ENCODE measurements around the gene DCAF17.
A peak's percentile ranks its signal among the peaks of the same experiment; 100 is the strongest.

The DCAF17 gene, protein sequence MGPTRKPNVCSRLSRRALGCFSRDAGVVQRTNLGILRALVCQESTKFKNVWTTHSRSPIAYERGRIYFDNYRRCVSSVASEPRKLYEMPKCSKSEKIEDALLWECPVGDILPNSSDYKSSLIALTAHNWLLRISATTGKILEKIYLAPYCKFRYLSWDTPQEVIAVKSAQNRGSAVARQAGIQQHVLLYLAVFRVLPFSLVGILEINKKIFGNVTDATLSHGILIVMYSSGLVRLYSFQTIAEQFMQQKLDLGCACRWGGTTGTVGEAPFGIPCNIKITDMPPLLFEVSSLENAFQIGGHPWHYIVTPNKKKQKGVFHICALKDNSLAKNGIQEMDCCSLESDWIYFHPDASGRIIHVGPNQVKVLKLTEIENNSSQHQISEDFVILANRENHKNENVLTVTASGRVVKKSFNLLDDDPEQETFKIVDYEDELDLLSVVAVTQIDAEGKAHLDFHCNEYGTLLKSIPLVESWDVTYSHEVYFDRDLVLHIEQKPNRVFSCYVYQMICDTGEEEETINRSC
- total RNA-seq, result 22.1 to 43.3 (median 28.3) reads per million in 4 donors

DNA sequence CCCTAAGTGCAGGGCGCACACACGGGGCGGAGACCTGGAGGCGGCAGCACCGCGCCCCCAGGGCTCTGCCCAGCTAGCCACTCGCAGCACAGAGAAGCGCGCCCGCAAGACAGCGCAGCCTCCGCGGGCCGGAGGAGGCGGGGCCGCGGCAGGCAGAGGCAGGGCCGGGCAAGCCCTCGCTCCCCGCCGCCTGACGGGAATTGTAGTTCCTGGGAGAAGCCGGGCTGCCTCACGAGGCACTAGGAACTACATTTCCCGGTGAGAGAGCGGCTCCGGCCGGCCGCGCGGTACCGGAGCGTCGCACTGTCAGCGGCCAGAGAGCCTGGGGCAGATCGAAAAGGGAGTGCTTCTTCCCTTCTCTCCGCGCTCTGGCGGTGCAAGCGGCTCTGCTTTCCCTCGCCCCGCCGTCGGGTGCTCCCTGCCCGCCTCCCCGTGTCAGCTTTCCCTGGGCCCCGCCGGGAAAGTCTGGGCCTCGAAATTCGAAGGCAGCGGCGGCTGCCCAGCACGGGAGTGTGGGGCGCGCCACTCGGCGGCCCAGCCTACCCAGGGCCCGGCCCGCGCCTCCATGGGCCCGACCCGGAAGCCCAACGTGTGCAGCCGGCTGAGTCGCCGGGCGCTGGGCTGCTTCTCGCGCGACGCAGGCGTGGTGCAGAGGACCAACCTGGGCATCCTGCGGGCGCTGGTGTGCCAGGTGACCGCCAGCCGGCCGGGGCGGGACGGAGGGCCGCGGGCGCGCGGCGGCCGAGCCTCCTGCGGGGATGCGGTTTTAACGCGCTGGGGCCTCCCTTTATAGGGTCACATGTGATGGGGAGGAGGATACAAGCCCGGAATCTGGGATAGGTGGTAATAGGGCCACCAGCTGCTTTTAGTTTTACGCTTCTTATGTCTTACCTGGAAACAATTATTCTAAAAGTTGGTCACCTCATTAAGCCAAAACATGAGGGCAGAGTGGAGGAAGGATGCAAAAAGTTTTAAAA, at the start of gene DCAF17:
TSS of gene DCAF17 (plus strand) at position 214 of the 977 bp plus-strand sequence. CDS start at position 566, 352 bp downstream.
- peak; percentile 86 to 98 (median 90) for DNase-seq

- DNase-seq, result no peak
Measured at GRCh38 chr2:171386627-171387026, 47.4 kb upstream of the DCAF17 start.

GRCh38 chr2:171387052-171387451, 47.0 kb upstream of the DCAF17 start:
- no peak for DNase-seq

DNA sequence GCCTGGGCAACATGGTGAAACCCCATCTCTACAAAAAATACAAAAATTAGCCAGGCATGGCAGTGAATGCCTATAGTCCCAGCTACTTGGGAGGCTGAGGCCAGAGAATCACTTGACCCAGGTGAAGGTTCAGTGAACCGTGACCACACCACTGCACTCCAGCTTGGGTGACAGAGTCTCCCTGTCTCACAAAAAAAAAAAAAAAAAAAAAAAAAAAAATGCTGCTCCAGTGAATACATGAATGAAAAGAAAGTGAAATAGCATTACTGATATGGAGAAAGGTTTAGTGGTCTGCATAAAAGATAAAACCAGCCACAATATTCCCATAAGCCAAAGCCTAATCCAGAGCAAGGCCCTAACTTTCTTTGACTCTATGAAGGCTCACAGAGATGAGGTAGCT, 44.7 kb upstream of the DCAF17 start:
- DNase-seq, result no peak

- DNase-seq, result no peak
Measured at GRCh38 chr2:171389780-171390179, 44.2 kb upstream of the DCAF17 start.

GRCh38 chr2:171390941-171391516, 43.0 kb upstream of the DCAF17 start:
- peak in 1 of 5 donors; percentile 68 for DNase-seq

DNA sequence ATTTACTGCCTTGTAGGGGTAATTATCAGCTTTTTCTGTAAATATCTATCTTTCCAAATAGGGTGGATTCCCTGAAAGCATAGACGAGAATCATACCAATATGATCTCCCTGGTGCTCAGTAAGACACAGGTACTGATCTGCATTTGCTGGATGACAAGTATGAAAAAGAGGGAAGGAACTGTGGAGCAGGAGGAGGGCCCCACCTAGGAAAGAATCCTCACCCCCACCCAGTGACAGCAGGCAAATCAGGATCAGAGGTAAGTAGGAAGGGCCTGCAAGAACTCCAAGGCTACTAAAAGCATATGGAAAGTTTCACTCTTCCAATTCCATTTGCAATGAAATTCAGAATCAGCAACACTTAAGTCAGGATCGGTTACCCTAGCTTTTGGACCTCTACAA, 42.5 kb upstream of the DCAF17 start:
- DNase-seq, result no peak

GRCh38 chr2:171393487-171393886, 40.5 kb upstream of the DCAF17 start:
- DNase-seq, result no peak

DNA sequence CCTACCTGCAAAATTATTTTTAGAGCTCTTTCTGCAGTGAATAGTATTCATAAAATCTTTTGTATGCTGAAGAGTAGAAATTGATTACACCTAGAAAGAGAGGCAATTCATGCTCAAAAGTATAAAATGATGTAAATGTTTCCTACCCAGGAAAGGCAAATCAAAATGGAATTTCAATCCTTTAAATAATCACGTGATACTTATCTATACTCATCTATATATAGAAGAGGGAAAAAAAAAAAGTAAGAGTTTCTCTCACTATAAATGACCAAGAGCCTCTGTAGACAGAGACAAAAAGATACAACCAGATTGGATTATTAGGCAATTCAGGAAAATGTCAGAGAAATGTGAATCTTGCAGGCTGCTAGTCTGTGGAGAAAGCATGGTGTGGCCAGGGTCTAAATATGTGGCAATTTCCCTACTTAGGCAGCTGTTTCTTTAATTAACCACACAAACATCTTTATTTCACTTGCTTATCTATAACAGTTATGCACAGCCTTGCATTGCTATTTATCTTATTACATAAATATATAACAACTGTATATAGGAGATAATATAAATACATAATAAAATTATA, 39.8 kb upstream of the DCAF17 start:
- no peak for DNase-seq

DNA sequence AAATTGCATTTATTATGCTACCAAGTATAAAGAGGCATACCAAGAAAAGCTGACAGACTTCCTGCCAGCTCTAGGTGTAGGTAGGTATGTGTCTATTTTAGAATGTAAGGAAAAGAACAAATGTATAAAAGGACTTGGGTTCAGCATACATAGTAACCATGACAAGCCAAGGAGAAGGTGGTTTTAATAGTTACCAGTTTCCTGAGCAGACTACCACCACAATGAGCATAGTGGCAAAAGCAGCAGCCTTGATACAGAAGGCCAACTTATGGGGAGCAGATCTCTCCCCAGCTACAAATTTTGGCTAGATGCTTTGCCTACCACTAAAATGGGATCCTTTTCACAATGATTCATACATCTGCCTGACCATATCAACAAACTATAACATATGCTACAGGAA, 34.7 kb upstream of the DCAF17 start:
- DNase-seq, result no peak

- no peak for DNase-seq
Measured at GRCh38 chr2:171400395-171400794, 33.6 kb upstream of the DCAF17 start.

- no peak for DNase-seq
Measured at GRCh38 chr2:171401947-171402346, 32.1 kb upstream of the DCAF17 start.

DNA sequence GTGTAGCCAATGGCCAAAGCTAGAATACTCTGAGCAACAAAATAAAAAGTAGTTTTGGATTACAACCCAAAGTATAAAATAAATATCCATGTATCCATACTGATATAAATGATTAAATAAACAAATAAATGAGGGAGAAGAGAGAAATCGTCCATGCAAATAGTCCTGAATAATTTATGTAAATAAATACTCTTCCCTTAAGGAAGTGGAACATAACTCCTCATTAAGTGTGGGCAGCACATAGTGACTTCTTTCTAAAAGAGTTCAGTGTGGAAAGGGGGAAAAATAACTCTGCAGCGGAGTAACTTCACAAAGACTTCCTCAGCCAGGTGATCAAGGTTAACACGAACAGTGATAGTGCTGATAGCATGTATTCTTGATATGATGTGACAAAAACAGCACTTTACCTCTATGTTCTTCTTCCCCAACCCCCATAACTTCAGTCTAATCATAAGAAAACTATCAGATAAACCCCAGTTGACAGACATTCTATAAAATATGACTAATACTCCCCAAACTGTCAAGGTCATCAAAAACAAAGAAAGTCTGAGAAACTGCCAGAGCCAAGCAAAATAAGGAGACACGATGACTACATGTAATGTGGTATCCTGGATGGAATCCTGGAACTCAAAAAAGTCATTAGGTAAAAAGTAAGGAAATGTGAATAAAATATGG, 31.0 kb upstream of the DCAF17 start:
- no peak for DNase-seq

DNA sequence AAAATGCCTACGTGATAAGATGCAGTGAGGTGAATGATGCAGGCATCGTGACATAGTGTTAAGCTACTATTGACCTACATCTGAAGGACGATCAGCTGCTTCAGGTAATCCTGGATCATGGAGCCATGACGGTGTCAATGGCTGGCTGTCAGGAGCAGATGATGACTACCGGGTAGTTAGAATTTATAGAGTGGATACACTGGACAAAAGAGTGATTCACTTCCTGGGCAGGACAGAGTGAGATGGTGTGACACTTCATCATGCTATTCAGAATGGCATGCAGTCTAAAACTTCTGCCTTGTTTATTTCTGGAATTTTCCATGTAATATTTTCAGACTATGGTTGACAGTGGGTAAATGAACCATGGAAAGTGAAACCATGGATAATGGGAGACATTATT, 29.8 kb upstream of the DCAF17 start:
- DNase-seq, result no peak

DNA sequence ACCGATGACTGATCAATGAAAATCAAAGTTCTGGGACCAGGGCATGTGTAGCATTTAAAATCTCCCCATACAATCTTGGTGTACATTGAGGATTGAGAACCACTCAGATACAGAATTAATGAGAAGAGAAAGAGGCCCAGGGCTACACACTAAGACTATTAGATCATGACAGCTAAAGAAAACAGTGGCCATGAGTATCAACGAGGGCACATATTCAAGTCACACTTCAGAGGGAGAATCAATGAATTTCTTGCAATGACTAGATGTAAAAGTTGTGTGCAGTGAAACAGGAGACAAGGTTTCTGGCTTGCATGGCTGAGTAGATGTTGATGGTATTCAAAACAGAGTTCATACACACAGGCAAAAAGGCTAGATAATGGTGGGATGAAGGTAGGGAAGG, 29.3 kb upstream of the DCAF17 start:
- no peak for DNase-seq

DNA sequence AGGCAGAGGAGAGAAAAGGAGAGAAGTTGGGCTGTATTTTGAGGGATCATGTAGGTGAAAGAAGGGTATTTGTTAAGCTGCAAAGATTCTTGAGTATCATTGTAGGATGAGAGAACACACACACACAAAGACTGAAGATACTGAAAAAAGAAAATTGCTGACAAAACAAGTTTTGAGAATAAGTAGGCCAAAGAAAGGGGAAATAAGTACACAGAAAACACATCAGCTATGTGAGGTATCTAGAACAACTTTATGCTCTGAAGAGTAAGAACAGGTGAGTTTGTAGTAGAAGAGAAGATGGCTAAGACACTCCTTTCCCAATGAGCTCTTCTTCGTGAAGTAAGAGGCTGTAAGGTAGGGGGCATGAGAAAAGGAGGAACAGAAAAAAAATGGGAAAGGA, 28.5 kb upstream of the DCAF17 start:
- no peak for DNase-seq

DNA sequence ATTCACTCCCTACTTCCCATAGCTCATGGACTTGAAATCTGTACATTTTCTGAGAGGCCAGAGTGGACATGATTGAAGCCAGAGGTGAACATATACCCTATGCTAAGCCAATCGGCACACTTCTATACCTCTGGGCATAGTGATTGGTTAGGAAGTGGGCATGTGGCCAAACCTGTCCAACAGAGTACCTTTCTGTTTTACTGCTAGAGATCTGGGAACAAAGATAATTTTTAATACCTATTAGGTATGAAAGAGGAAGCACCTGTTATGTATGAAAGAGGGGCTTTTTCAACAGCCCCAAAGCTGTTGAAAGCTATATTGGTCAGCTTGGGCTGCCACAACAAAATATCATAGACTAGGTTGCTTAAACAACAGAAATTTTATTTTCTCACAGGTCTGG, 28.0 kb upstream of the DCAF17 start:
- no peak for DNase-seq

DNA sequence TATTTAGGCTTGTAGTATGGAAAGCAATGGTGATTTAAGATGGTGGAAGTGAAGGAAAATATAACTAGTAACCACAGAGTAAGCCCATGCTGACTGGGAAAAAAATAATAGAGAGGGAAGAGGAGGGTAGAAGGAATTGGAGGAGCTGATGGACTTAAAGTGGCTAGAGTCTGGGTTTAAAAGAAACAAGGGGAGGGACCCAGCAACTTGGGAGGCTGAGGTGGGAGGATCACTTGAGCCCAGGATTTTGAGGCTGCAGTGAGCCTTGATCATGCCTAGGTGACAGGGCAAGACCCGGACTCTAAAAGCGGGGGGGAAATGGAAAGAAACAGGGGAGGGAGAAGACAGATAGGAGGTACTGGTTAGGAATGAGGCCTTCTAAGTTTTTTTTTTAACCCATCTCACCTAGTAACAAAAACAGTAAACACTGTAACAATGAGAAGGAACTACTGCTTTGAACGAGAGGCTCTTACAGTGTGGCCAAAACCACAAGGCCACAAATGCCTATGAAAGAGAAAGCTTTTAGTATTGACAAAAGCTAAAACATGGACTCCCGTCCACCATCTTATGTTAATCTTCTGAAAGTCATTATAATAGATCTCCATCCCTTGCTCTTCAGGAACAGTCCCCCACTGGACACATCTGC, 26.9 kb upstream of the DCAF17 start:
- no peak for DNase-seq

- no peak for DNase-seq
Measured at GRCh38 chr2:171407676-171408044, 26.4 kb upstream of the DCAF17 start.

- no peak for DNase-seq
Measured at GRCh38 chr2:171409436-171409971, 24.5 kb upstream of the DCAF17 start.

GRCh38 chr2:171410101-171410500, 23.9 kb upstream of the DCAF17 start:
- DNase-seq, result no peak

All from T-helper 1 cell (primary cell).